GM10266 (cell line): ENCODE results near the gene ZNF774.

Experiments used
- DNase-seq: peaks from one replicate; pipeline ENCODE4 v3.0.0; 2012; ENCODE audit errors: extremely low spot score
- TF ChIP-seq, protein P1 (sequence below): IDR thresholded peaks from 2 replicates; pipeline ENCODE4 v1.5.1; 2012; ENCODE audit warnings: mild to moderate bottlenecking, low read depth; ENCODE audit not compliant: control insufficient read depth, insufficient read depth; ENCODE audit errors: missing control alignments

Gene ZNF774

DNA sequence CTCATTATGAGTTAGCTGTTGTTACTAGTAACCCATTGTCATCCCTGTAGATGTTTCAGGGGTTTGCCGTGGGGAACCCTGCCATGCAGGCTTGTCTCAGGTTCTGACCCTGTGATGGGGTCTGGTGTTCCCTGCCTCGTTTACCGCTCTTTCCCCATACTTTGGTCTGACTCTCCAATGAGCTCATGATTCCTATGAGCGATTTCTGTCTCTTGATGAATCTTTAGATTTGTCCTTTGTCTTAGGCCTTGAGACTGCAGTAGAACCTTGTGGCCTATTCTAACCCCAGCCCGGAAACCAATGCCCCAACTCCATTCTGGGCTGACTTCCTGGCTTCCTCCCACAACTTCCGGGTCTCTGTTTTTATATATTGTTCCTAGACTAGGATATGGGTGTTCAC, 24.7 kb downstream of the ZNF774 start:
- TF ChIP-seq, protein P1, sequence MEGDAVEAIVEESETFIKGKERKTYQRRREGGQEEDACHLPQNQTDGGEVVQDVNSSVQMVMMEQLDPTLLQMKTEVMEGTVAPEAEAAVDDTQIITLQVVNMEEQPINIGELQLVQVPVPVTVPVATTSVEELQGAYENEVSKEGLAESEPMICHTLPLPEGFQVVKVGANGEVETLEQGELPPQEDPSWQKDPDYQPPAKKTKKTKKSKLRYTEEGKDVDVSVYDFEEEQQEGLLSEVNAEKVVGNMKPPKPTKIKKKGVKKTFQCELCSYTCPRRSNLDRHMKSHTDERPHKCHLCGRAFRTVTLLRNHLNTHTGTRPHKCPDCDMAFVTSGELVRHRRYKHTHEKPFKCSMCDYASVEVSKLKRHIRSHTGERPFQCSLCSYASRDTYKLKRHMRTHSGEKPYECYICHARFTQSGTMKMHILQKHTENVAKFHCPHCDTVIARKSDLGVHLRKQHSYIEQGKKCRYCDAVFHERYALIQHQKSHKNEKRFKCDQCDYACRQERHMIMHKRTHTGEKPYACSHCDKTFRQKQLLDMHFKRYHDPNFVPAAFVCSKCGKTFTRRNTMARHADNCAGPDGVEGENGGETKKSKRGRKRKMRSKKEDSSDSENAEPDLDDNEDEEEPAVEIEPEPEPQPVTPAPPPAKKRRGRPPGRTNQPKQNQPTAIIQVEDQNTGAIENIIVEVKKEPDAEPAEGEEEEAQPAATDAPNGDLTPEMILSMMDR: no peak
- no peak for DNase-seq

DNA sequence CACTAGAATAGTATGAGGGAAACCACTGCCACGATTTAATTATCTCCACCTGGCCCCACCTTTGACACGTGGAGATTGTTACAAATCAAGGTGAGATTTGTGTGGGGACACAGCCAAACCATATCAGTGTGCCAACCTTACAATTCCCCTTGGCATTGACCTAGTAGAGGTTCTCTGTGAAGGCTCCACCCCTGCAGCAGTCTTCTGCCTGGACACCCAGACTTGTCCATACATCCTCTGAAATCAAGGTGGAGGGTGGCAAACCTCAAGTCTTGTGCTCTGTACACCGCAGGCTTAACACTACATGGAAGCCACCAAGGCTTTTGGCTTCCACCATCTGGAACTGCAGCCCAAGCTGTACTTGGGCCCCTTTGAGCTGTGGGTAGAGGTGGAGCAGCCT, 27.2 kb downstream of the ZNF774 start:
- TF ChIP-seq, protein P1: no peak

DNA sequence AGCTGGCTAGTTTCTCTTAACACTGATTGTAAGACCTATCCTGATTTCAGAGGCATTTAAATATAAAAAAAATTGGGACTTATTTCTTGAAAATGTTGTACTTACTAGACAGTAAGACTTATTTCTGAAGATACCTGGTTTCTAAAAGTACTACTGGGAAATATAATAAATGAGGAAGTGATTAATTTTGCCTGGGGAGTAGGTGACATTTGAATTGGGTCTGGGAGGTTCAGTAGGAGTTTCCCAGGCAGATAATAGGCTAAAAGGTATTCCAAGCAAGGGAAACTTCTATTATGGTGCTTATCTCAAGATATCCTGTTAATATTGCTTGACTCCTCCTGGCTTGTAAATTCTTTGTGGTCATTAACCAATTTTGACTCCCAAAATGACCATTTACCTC, 29.4 kb downstream of the ZNF774 start:
- TF ChIP-seq, protein P1: no peak
- DNase-seq: no peak

More for the DNA sequence above, 27.2 kb downstream of the ZNF774 start:
- DNase-seq: no peak

DNA sequence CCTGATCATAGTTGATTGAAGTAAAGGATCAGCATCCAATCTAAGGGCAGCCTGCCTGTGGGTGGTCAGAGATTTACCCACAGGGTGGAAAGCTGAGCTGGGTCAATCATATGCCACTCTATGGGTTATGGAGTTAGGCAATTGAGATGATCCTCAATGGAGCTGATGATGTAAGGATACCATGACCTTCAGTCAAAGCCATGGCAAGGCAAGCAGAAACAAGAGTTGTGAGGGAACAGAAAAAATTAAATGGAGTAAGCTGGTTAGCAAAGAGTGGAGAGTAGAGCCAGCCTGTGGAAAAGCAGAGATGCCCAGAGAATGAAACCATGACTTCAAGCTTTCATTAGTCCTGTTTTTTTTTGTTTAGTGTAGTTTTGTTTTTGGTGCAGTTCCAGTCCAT, 30.2 kb downstream of the ZNF774 start:
- no peak for DNase-seq
- TF ChIP-seq, protein P1: no peak

DNA sequence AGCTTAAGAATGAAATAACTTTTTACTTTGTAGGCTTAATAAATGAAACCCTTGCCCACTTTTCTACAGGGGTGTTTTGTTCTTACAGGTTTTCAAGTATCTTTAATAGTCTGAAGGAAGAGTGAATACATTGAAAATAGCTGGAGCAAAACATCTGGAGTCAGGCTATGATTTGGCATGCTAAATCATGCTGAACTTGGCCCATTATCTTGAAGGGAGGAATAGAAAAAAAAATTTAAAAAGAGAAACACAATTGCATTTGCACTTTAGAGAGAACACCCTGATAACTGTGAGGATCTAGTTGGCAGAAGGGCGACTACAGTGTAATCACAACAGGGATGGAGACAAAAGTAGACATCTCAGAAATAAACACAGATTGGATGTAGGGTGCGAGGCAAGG, 34.1 kb downstream of the ZNF774 start:
- DNase-seq: no peak
- TF ChIP-seq, protein P1: no peak

DNA sequence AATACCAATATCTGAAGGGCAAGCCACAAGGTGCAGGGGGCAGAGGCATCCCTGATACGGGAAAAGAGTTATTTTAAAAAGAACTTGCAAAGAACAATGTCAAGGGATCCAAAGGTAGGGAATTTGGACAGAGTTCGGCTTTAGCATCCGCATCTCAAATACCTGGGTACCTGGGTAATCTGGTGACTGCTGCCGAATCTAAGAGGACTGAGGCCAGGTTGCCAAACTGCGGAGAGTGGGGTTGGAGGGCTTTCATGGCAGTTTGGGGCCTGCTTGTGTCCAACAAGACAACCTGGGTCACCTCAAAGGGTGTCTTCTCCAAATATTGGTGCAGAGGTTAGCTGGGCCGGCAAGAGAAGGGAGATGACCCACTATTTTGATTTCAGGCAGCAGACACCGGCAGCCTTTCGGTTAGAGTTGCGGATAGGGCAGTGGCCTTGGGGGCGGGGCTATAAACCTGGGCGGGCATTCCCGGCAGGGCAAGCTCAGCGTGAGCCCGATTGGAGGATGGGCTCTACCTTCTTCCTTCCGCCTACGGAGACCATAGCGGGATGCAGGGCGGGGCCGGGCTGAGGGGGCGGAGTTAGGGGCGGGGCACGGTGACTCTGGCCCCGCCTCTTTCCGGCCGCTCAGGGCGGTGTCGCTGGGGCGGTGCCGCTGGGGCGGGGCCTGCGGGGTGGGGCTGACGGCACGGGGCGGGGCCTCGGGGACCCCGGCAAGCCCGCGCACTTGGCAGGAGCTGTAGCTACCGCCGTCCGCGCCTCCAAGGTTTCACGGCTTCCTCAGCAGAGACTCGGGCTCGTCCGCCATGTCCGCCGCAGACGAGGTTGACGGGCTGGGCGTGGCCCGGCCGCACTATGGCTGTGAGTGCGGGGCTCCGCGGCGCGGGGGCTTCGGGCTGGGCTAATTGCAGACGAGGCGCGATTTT, 35.7 kb downstream of the ZNF774 start, which contains the start of gene IQGAP1:
TSS of gene IQGAP1 (plus strand) at position 709 of the 928 bp plus-strand sequence. CDS start at position 809, 100 bp downstream.
- TF ChIP-seq, protein P1: no peak
- DNase-seq: peak; percentile 96
